GM18867 (cell line): ENCODE measurements around the gene BASP1.
A peak's percentile ranks its signal among the peaks of the same experiment; 100 is the strongest.
"Not testable (repeated sequence)": the region's sequence is repeated elsewhere in the genome, so short reads cannot be mapped to it uniquely, and the experiment has no call there.

Source experiments
- ATAC-seq: cut with Tn5 transposase; IDR thresholded peaks from one replicate; pipeline ENCODE4 v1.9.1; 2021; ENCODE audit warnings: mild to moderate bottlenecking, moderate library complexity; ENCODE audit not compliant: unreplicated experiment

BASP1 gene

DNA sequence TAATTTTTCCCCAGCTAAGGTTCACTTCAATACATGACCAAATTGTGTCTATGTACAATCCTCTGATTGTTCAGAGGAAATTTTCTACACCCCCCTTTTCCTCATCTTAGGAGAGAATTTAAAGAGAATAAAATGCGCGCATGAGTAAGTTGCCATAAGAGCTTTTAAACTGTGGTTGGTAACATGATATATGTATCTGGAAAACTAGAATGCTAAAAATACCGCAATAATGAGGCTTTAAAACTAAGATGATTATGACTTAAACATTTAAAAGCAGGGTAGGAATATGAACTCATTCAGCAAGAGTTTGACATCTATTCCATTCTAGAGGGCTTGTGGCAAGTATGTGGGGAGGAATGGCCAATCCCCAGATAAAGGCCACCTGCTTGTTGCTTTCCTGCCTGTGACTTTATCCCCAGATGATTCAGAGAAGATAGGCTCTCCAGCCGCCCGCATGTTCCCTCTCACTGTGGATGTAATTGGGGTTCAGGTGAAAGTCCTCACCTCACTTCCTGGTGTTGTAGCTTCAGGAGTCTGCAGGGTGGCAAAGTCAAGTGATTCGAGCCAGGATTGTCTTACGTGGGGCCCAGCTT, 26.5 kb upstream of the BASP1 start:
- no peak for ATAC-seq

GRCh38 chr5:17191574-17191973, 25.9 kb upstream of the BASP1 start:
- not testable (repeated sequence) for ATAC-seq

DNA sequence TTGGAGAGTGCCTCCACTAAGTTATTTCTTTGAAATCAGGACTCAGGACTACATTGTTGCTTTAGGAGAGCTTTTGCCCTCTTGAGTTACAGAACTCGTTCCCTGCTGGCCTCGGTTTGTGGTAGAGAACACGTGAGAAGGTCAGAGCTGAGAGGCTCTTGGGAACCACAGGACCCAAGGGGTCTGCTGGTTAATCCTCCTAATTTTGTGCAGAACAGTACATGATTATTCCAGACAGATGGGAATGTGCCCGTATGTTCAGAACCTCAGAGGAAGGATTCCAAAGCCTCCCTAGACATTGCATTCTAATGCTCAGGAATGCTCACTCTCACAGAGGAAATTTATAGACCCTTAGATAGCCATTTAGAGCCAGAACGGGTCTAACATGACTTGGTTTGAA, 25.2 kb upstream of the BASP1 start:
- ATAC-seq: no peak

- ATAC-seq: no peak
Measured at GRCh38 chr5:17196024-17196423, 21.4 kb upstream of the BASP1 start.

- ATAC-seq: no peak
Measured at GRCh38 chr5:17196697-17197096, 20.7 kb upstream of the BASP1 start.

GRCh38 chr5:17203329-17204132, 13.9 kb upstream of the BASP1 start:
- ATAC-seq: peak; percentile 86

DNA sequence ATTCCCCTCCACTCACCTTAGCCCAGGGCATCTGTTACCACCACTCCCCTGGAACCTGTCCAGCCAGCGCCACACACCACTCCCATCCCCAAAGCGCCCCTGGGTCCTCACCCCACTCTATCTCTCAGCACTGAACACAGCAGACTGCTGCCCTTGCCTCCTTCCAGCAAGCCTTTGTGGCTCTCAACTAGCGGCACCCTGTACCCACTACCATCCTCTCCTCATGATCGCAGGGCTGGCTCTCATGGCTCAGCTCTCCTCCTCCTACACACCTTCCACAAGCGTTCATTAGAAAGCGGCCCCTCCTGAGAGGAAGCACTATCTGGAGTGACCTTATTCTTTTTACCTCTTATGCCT, 13.3 kb upstream of the BASP1 start:
- no peak for ATAC-seq

DNA sequence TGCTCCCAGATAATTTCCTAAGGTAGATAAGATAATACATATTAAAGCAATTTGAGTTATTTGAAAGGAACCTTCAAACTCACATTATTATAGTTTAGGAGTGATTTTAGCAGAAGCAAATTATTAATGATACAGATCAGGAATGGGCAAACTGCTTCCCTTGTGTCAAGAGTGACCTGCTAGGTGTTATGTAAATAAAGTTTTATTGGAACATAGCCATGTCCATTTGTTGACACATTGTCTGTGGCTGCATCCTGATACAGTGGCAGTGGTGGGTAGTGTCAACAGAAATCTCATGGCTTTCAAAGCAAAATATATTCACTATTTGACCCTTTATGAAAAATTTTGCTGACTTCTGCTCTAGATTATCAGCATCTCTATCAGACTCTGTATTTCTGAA, 11.4 kb upstream of the BASP1 start:
- no peak for ATAC-seq

DNA sequence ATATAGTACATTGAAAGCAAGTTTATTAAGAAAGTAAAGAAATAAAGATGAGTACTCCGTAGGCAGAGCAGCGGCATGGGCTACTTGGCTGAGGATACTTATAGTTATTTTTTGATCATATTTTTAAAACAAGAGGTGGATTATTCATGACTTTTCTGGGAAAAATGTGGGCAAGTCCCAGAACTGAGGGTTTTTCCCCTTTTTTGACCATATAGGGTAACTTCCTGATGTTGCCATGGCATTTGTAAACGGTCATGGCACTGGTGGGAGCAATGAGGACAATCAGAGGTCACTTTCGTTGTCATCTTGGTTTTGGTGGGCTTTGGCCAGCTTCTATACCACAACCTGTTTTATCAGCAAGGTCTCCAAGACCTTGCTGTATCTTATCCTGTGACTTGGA, 5.2 kb upstream of the BASP1 start:
- no peak for ATAC-seq

GRCh38 chr5:17212996-17213395, 4.4 kb upstream of the BASP1 start:
- no peak for ATAC-seq

DNA sequence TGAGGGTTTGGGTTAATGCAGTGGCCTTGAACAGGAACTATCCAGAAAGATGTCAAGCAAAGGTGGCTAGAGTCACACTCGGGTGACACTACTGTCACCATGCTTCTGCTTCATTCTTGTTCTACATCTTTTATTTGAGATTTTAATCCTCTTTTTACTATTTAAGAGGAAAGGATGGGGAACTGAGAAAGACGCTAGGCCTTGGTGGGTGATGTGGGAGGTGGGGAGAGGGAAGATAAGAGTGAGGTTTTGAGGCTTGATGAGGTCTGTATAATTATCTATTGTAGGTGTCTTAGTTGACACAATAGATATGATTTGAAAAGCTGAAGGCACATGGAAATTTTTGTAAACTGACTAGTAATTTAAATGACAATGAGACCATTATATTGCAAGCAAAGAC, 3.5 kb upstream of the BASP1 start:
- ATAC-seq: no peak

DNA sequence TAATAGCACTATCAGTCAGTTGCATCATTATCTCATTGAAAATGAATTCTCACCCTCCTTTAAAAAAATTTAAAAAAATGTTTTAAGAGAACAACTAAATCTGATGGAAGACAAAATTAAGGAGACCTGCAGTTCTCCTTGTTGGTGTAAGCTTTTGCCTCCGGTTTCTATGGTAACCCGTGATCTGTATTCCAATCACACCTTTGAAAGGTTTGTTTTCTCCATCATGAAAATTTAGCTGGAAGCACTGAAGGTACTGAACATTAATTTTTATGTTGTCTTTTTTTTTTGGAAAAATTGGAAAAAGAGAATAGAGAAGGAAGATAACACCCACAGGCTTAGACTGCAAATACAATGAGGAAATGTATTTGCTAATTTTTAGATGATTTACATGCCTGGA, 2.5 kb upstream of the BASP1 start:
- no peak for ATAC-seq

- ATAC-seq: no peak
Measured at GRCh38 chr5:17215361-17215760, 2.1 kb upstream of the BASP1 start.

- peak; percentile 47 for ATAC-seq
Measured at GRCh38 chr5:17216176-17216973, 1.1 kb upstream of the BASP1 start.

- ATAC-seq: no peak
Measured at GRCh38 chr5:17216974-17217492, 398 bp upstream of the BASP1 start.

GRCh38 chr5:17218353-17219005, 1.0 kb downstream of the BASP1 start:
- peak; percentile 33 for ATAC-seq

DNA sequence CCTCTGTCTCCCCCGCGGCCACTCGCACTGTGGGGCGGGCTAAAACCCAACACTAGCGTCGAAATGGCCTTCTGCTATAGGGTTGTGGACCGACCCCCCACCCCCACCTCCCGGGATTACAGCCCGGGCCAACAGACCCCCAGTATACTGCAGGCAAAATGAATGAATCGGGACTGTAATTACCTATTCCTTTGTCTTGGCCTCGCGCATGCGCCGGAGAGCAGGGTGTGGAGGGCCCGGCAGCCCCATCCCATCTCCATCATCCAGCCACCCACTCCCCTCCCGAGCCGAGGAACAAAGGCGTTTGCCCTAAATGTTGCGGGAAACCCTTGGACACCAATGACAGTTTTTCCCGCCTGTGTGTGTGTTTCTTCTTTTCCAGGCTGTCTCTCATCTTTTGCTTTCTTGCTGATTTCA, 1.6 kb downstream of the BASP1 start:
- peak; percentile 13 for ATAC-seq

DNA sequence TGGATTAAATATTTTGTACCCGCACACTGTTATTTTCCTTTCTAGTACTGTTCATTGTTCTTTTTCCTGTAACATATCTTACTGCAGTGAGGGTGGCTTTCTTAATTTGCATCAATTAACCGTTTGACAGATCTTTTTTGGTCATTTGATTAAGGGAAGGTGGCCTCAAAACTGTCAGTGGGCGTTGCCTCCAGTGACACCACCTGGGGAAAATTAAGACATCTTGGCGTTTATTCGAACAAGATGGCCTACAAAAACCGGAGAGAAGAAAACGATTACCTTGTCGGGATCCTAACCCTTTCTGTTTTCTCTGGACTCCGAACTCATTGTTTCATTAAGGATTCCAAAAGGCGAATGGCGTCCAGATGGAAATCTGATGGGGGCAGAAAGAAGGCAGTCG, 2.0 kb downstream of the BASP1 start:
- no peak for ATAC-seq

GRCh38 chr5:17219992-17220391, 2.6 kb downstream of the BASP1 start:
- ATAC-seq: no peak

- ATAC-seq: no peak
Measured at GRCh38 chr5:17220469-17220868, 3.0 kb downstream of the BASP1 start.
